ENCODE data around the gene MROH7. TPM values are rescaled to one million over a fixed set of nuclear protein-coding genes. Genes with fewer than 3 reads are reported as not detected.

Gene MROH7
- total RNA-seq, 4 donors from 2014 or later: 3.5 to 11.8 (median 5.4) TPM

GRCh38 chr1:54736685-54737084 is 95.1 kb downstream of the MROH7 start:
- H3K9me3 ChIP-seq: no peaks in the 10 kb centered on the region
- intact Hi-C loops (cut with DNase I; ENCODE audit: low total_unique reads): no loop called here
- no peak overlapping the region for H3K4me3 ChIP-seq
- no peak overlapping the region for H3K27ac ChIP-seq
- no peaks in the 10 kb centered on the region for H3K36me3 ChIP-seq
- no peak for TF ChIP-seq CTCF (IDR thresholded peaks at IDR 0.05)
- no peak for TF ChIP-seq POLR2A (IDR thresholded peaks at IDR 0.05)
- no peaks in the 10 kb centered on the region for H3K4me1 ChIP-seq
- DNase-seq: no peak
- no peaks in the 10 kb centered on the region for H3K27me3 ChIP-seq

- intact Hi-C loops (cut with DNase I; ENCODE audit: low total_unique reads): no loop called here
- no peaks in the 10 kb centered on the region for H3K36me3 ChIP-seq
- TF ChIP-seq POLR2A (IDR thresholded peaks at IDR 0.05) (no peak), CTCF (IDR thresholded peaks at IDR 0.05) (no peak)
Measured at GRCh38 chr1:54738244-54738643, 96.7 kb downstream of the MROH7 start.

GRCh38 chr1:54741531-54741930 is 99.9 kb downstream of the MROH7 start:
- intact Hi-C loops (cut with DNase I; ENCODE audit: low total_unique reads): no loop called here
- Histone ChIP-seq H3K27me3 (no peaks in the 10 kb centered on the region), H3K36me3 (no peaks in the 10 kb centered on the region), H3K4me1 (no peaks in the 10 kb centered on the region), H3K27ac (no peak overlapping the region), H3K4me3 (no peak overlapping the region), H3K9me3 (no peaks in the 10 kb centered on the region)
- TF ChIP-seq CTCF (IDR thresholded peaks at IDR 0.05) (no peak), POLR2A (IDR thresholded peaks at IDR 0.05) (no peak)
- DNase-seq: no peak

More at GRCh38 chr1:54738244-54738643, 96.7 kb downstream of the MROH7 start:
- Histone ChIP-seq H3K27ac (no peak overlapping the region), H3K9me3 (no peaks in the 10 kb centered on the region), H3K4me3 (no peak overlapping the region), H3K27me3 (no peaks in the 10 kb centered on the region), H3K4me1 (no peaks in the 10 kb centered on the region)
- DNase-seq: no peak

- TF ChIP-seq CTCF (IDR thresholded peaks at IDR 0.05) (no peak), POLR2A (IDR thresholded peaks at IDR 0.05) (no peak)
- H3K27me3 ChIP-seq: no peaks in the 10 kb centered on the region
- no peaks in the 10 kb centered on the region for H3K9me3 ChIP-seq
- no peaks in the 10 kb centered on the region for H3K36me3 ChIP-seq
- no peak overlapping the region for H3K4me3 ChIP-seq
- no peaks in the 10 kb centered on the region for H3K4me1 ChIP-seq
- no peak overlapping the region for H3K27ac ChIP-seq
- intact Hi-C loops (cut with DNase I; ENCODE audit: low total_unique reads): no loop called here
- no peak for DNase-seq
Measured at GRCh38 chr1:54742282-54742681, 100.7 kb downstream of the MROH7 start.

GRCh38 chr1:54743416-54744226 is 102.0 kb downstream of the MROH7 start:
- DNase-seq: no peak
- Histone ChIP-seq H3K4me3 (no peak overlapping the region), H3K27me3 (no peaks in the 10 kb centered on the region), H3K36me3 (no peaks in the 10 kb centered on the region), H3K4me1 (no peaks in the 10 kb centered on the region), H3K9me3 (no peaks in the 10 kb centered on the region), H3K27ac (no peak overlapping the region)
- intact Hi-C loops (cut with DNase I; ENCODE audit: low total_unique reads): no loop called here
- TF ChIP-seq POLR2A (IDR thresholded peaks at IDR 0.05): no peak
- TF ChIP-seq CTCF (IDR thresholded peaks at IDR 0.05): no peak
